NCI-H2227 treated with DMSO at 0.1 percent for 48 hours (cell line): Measurements from ENCODE around the gene GAS7.

Experiments
- DNase-seq: peaks from one replicate; lab custom pipeline; 2025; lab: John Stamatoyannopoulos, UW

GAS7 gene

DNA sequence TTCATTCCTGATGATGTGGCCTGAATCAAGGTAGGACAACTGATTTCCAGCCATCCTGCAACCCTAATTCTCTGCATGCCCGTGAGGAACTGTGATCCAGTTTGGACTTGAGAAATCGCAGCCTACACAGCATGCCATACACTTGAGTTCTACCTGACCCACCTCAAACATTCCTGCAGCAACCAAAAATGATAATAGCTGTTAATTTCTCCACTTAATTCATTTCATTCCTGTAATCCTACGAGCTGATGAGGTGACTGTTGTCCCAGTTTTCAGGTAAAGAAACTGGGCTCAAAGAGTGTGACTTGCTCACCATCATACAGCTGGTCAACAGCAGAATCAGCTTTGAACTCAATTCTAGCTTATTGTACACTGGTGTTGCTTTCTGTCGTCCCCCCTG lies 2.2 kb upstream of the GAS7 start:
- DNase-seq = no peak

DNA sequence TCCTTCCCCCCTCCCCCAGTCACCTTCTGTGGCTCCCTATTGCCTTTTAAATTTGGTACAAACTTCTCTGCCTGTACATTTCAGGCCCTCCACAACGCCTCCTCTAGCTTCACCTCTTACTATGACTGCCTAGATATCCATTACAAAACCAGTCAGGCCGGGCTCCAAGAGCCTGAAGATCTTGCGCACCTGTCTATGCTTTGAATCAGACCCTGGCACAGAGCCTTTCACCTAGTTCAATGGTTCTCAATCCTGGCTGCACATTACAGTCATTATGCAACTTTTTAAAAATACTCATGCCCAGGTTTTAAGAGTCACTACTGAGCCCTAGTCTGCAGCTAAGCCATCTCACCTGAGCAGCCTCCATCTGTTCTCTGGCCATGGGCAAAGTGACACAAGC lies 1.6 kb upstream of the GAS7 start:
- DNase-seq = no peak

DNA sequence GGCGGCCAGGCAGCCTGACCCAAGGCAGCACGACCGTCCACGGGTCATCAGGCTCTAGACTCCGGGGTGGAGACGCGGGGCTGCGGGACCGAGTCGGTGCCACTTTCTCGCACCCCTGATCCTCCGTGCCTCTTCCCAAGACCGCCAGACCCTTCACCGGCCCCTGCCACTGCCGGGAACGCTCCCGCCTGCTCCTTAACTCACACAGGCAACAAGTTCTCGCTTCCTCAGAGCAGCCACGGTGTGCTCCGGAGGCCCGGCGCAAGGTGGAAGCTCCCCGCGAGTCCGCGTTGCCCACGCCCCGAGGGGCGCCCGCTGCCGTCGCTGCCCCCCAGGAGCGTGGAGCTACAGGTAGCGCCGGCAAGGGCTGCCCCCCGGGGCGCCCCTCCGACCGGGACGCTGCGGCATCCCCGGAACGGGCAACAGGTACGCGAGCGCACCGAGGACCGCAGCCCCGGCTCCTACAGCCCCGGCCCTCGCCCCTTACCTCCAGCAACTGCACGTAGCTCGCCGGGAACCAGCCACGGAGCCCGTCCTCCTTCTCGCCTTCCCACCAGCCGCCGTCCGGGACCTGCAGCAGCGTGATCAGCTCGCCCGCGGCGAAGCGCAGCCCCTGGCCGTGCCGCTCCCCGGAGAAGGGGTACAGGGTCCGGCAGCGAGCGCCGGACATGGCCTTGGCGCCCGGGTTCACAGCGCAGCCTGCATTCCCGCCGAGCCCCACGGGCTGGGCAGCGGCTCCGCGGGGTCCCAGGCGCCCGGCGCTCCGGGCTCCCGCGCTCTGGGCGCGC lies 491 bp downstream of the GAS7 start:
- no peak for DNase-seq

DNA sequence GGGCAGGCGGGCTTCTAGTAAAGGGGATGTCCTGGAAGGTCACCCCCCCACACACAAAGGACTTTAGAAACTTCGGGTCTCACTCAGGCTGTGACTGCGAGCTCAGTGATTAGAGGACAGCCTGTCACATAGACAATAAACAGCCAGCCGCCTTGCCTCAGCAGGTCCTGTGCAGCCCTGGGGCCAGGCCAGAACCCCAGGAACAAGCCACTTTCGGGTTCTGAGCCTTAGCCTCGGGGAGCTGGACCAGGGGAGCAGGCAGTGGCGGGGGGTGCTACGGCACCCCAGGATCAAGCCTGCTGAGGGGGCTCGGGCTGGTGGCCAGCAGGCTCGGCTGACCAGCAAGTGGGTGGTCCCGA lies 1.1 kb downstream of the GAS7 start:
- no peak for DNase-seq

DNA sequence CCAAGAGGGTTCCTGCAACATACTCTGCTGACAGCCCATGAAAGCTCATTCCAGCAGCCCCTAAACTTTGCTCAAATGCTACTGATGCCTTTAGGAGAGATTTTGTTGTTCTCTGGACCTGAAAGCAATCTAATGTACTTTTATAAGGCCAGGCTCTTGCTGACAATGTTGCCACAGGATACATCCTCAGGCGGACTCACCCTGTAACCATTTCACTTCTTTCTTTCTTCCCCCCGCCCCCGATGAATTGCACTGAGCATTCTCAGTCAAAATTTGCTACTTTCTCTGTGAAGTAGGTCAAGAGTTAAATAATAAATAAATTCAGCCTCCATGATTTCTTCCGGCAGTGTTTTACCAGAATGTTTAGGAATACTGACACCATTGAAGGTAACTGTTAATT lies 1.5 kb downstream of the GAS7 start:
- no peak for DNase-seq

DNA sequence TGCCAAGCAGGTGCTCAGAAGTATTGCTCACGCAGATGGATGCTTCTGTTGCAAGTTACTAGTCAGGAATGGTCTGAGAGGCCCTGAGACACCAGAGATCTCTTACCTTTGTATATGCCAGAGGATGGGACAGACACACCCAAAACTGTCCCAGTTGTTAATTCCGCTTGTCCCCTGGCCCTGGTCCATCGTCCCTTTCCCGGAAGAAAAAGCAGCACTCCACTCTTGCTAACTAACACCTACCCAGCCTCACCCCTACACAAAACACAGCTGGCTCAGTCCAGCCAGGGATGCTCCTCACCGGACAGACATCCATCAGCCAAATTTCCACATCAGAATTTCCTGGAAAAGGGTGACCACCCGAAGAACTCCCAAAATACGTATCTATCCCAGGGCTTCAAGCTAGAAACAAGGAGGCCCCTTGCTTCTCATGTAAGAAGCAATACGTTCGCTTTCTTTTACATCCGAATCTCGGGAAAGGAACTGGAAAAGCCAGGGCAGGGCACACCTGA lies 2.0 kb downstream of the GAS7 start:
- no peak for DNase-seq

DNA sequence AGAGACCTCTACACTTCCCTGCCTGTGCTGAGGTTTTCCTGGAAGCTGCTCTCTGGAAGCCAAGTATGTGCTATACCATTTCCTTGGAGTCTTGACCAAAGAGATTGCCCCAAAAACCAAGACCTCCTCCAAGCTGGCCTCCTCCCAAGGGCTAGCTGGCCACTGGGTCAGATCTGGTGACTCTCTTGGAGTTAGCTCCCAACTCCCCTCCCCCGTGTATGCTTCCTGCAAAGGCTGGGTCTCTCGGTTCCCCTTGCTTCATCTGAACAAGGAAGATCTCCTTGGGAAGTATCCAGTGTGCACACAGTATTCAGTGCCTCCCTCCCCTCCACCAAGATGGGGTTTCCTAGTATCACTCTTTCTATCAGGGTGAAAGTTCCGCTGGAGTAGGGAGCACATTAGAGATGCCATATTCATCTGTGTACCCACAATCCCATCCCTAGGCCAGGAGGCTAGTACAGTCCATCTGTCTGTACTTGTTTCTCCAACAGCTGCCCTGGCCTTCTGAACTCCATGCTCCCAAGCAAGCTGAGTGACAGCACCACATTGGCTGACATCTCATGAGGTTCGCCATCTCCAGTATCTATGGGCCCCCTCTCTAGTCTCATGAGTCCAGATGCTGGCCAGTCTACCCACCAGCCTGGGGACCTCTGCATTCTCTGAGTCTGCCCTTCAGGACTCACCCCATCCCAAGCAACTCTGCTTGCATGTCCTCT lies 3.2 kb downstream of the GAS7 start:
- no peak for DNase-seq

DNA sequence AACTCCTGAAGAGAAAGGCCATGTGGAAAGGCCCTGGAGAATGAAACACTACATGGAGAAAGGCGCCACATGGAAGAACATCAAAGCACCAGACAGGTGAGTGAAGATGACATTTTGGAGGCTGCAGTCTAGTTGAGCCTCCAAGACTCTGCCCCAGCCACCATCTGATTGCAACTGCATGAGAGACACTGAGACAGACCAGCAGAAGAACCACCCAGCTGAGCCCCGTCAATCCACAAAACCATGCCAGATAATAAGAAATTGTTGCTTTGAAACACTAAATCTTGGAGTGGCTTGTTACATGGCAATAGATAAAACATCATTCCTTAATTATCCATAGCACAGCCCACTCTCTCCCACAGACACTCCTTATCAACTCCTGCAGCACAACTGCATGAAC lies 4.8 kb downstream of the GAS7 start:
- DNase-seq = no peak

DNA sequence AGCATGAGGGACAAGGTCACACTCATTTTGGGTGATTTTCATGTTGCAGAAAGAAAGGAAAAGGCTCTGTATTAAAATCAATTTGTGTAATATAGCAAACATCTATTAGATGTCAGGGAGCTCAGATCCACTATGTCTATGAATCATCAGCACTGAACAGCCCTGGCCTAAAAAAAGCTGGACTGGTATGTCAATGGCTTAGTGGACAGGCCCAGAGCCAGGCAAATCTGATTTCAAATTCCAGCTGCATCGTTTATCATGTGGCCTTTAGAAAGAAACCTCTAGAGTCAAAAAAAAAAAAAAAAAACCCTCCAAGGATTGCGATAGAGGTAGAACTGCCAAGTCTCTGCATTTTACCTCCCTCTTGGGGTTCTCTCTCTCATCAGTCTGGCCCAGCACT lies 5.4 kb downstream of the GAS7 start:
- DNase-seq = no peak

DNA sequence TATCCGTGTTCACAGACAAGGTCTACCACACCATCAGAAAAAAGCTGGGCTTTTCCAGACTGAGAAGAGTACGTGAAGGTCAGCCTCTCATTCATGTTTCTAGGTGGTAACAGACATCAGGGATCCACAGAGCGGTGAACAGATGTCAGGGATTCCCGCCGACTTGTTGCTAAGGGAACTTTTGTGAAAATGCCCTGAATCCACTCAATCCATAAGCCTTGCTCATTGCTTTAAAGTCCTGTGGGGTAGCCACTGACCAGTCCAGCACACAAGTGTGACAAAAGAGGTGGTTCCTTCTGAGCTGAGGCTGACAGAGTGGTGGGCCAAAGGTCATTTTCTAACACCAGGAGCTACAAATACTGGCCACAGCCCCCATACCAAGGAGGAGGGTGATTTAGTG lies 5.9 kb downstream of the GAS7 start:
- no peak for DNase-seq

DNA sequence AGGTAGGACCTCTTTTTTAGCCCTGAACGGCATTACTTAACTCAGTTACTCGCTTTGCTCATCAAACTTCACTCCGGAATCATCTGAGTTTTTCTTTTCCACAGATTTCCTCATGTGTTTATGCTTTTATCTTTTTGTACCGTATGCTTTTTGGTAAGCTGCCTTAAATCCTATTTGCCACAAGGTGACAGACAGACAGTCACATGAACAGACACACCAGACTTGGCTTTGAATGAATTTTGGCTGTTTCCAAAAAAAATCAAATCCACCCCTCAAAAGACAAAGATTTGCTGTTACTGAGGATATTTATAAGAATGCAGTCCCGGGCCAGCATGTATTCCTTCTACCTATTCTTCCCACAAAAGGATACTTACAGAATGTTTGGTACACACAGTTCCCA lies 10.9 kb downstream of the GAS7 start:
- DNase-seq = no peak

DNA sequence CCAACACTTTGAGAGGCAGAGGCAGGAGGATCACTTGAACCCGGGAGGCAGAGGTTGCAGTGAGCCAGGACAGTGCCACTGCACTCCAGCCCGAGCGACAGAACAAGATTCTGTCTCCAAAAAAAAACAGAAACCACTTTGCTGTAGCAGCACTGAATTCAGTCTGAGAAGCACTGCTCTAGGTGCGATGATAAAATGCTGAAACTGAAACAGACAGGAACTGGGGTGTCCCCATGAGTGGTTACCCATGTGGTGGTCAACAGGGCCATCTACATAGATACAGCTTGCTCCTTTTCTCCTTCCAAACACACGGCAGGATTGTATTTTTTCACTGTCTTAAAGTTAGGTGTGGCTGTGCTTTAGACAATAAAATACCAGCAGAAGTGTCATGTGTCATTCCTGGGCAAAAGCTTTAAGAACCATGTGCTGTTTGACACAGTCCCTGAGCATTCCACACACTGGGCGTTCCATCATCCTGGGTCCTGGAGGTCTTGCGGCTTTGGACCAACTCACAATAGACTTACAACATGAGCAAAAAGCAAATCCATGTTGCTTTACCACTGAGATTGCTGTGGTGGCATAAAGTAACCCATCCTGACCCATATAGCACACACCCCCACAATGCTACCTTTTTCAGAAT lies 11.5 kb downstream of the GAS7 start:
- no peak for DNase-seq

DNA sequence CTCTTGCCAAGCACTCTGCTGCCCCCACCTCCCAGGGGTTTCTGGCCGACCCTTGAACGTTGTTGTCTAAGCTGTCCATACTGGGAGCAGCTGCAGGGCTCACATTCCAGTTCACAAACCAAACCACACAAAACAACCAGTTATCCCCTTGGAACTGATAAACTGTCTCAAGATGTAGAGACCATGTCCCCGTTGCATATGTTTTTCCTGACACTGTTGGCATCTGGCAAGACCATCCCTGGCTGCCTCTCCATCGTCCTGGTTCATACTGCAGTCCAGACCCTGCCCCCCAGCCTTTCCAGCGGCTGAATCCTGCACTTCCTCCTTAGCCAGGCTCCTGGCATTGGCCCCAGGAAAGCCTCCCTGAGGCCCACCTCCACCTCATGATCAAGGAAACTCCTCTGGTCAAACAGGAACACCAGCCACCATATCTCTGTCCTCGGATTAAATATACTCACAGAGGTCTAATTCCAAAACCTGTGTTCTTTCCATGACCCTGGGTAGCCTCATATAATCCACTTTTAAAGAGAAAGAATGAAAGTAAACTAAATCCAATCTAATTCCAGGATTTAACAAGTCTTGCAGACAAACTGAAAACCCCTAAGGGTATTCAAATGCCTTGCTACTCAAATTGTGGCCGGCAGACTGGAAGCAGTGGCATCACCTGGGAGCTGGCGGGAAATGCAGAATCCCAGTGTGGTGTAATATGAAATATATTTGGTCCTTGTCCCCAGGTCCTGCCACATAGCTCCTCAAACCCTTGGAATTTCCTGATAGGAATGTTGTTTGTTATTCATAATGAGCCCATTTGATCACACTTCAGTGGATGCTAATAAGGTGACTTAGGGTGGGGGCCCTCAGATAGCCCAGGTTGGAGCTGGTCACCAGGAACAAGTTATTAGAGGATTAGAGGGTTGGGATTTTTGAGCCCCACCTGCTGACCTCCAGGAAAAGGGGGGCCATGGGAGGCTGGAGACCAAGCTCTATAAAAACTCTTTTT lies 14.2 kb downstream of the GAS7 start:
- DNase-seq = no peak

DNA sequence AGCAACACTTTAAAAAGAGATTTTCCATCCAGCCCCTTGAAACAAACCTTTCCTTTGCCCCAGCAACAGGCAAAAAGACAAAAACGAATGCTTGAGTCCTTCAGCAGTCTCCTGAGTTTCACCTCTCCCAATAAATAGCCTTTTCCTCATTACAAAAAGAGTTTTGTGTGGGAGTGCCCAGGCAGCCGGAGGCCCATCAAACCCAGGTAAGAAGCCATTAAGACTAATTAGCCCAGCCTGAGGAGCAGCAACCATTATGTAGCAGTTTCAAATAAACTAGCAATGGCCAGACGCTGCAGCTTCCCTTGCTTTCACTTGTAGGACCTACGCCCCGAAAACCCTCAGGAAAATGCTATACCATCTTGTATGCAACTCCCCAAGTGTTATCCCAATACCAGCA lies 15.6 kb downstream of the GAS7 start:
- no peak for DNase-seq

DNA sequence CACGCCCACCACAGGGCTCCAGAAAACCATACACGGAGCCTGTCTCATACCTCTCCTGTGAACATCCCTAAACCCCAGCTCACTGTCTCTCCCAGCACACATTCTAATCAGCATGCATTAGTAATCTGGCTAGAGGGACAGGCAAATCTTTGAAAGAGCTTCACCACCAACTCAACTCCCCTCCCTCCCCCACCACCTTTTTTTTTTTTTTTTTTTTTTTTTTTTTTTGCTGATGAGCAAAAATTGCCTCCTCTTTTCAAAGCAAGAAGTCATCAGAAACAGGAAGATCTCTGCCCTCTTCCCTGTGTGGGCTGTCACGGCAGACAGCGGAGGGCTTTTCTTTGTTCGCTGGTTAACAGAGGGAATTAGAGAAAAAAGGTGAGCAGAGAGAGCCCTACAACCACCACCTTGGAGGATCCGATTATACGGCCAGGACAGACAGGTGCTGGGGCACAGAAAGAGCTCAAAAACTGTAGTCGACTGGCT lies 19.9 kb downstream of the GAS7 start:
- DNase-seq = no peak

DNA sequence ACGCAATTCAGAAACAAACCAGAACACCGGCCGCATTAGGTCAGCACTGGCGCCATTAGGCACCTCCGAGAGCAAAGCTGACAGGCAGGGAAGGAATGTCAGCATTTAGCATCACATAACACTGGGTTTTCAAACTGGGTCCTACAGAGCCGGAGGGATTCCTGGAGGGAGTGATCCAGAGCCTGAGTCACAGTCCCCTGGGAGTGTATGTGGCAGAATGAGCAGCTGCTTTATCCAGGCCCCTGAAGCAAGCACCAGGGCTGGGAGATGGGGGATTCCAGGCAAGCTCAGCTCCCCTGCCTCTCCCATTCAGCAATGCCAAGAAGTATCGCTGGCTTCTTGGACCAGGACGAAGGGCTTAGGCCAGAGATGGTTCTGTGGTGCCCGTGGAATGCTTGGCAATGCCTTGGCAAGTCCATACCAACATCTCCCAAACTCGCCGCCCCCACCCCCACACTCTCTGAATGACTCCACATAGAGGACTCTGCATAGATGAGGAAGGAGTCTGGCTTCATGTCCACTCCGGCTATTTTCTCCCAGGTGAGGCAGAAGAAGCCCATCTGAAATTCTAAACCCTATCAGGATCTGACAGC lies 20.4 kb downstream of the GAS7 start:
- DNase-seq = no peak

DNA sequence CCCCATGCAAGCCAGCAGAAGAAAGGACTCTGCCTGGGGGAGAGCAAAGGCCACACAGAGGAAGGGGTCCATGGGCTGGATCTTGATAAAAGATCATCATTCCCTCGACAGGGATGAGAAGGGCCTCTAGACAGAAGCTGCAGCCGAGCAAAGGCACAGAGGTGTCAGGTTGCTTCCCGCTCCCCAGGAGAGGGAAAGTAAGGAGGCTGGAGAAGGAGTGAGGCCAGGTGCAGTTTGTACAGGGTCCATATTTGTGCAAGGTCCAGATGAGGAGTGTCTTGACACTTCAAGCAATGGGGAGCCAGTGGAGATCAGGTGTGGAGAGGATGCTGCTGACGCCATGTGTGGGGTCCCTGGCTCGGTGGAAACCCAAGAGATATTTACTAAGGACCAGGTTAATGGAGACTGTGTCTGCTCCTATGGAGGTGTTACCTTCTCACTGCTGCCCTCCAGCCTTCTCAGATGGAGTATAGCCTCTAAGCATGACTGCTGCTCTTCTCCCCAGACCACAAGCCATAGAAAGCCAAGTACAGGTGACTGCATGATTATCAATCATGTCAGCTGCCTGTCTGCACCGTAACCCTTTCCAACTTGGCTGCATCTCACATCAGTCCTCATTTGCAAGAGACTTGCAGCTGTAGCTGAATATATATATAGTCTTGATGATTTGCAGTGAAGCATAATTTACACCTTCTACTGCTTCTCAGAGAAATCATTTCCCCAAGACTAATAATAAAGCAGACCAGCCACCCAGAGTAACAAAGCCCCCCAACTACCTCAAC lies 21.1 kb downstream of the GAS7 start:
- DNase-seq = no peak

DNA sequence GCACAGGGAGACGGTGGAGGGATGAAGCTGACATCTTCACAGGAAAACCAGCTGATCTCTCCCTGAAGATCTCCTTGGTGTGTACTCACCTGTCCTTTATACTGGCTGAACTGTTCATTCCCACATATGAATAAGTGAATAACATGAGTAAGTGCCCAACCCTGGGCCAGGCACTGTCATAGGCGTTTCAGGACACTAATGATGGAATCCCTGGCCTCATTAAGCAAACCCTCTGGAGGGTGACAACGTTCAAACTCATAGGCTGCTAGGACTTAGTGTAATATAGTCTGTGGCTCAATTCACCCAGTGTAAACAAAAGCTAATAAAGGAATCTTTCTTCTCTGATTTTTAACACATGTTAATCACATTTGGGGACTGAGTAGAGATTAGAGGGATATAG lies 24.5 kb downstream of the GAS7 start:
- no peak for DNase-seq

DNA sequence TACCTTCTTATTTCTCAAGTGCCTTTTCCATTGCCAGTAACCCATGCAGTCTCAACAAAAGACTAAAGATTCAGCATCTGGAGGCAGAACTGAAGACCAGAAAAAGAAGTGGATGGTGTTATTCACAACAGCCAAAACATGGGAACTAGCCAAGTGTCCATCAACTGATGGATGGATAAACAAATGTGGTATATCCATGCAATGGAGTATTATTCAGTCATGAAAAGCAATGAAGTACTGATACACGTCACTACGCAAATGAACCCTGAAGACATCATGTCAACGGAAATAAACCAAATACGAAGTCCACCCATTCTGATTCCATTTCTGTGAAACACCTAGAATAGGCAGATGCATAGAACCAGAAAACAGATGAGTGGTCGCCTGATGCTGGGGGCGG lies 25.6 kb downstream of the GAS7 start:
- no peak for DNase-seq

DNA sequence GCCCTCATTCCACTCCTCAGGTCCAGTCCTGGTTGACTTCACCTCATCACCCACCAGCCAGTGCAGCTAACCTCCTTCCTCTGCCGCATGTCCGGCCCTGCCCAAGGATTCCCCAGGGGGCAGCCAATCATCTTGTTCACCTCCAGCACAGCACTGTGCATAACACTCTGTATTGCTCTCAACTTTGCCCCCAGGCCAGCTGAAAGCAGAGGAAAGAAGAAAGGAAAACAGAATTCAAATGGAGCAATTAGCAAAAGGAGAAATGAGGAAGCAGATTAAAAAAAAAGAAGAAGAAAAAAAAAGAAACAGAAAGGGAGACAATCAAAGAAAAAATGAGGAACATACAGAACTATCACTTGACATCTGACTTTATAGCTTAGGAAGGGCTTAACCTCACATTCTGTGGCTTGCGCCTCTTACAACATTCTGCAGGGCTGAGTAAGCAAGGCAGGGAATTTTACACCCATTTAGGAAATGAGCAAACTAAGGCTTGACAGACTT lies 26.1 kb downstream of the GAS7 start:
- no peak for DNase-seq
